Kidney (tissue), 14 donors: ENCODE results near the gene GRB7. TPM values are rescaled to one million over a fixed set of nuclear protein-coding genes. Genes with fewer than 3 reads are reported as not detected.

Experiments used
- DNase-seq, 5 donors: peaks; one replicate each; pipeline ENCODE4 v3.0.0-alpha.2; 2013 to 2020
- FAIRE-seq: peaks from 2 replicates; lab custom pipeline; 2012; peaks lifted over from hg19 to GRCh38; lab: Jason Lieb, UNC
- H3K27ac ChIP-seq, 2 donors: one replicate each; pipeline ENCODE4 v1.7.0; 2013; ENCODE audit warnings: low read depth in 2 of 2, low read length in 2 of 2, inconsistent platforms in 1 of 2
- H3K27me3 ChIP-seq: one replicate; pipeline ENCODE4 v1.7.1; 2013; ENCODE audit warnings: low read length, inconsistent platforms; ENCODE audit not compliant: control insufficient read depth, insufficient read depth
- H3K36me3 ChIP-seq, 3 donors: one replicate each; pipeline versions ENCODE4 v1.7.0 to v1.7.1; 2013; ENCODE audit warnings: low read length in 3 of 3, control low read depth in 1 of 3, inconsistent platforms in 1 of 3; ENCODE audit not compliant: insufficient read depth in 3 of 3, control insufficient read depth in 2 of 3
- H3K4me1 ChIP-seq, 3 donors: one replicate each; pipeline versions ENCODE4 v1.7.0 to v1.7.1; 2013; ENCODE audit warnings: low read length in 3 of 3, inconsistent platforms in 1 of 3, low read depth in 1 of 3; ENCODE audit not compliant: control insufficient read depth in 2 of 3, insufficient read depth in 2 of 3
- H3K4me3 ChIP-seq, 3 donors: one replicate each; pipeline versions ENCODE4 v1.7.0 to v1.8.1; 2013; ENCODE audit warnings: low read length in 3 of 3, control low read depth in 1 of 3, inconsistent platforms in 1 of 3
- H3K9ac ChIP-seq, 3 donors: one replicate each; pipeline versions ENCODE4 v1.7.0 to v1.7.1; 2013; ENCODE audit warnings: low read length in 3 of 3, control low read depth in 1 of 3, inconsistent platforms in 1 of 3
- H3K9me3 ChIP-seq, 3 donors: one replicate each; pipeline versions ENCODE4 v1.7.0 to v1.7.1; 2013; ENCODE audit warnings: low read length in 3 of 3, control low read depth in 1 of 3, inconsistent platforms in 1 of 3; ENCODE audit not compliant: control insufficient read depth in 2 of 3, insufficient read depth in 1 of 3
- CTCF ChIP-seq: IDR thresholded peaks from 3 replicates; pipeline ENCODE4 v1.5.1; 2012; ENCODE audit warnings: mild to moderate bottlenecking, moderate library complexity, borderline replicate concordance; ENCODE audit not compliant: insufficient read depth; ENCODE audit errors: extremely low read depth
- intact Hi-C: fragments of 100-400 bp; cut with DNase I; formaldehyde crosslinking; loops from one replicate; pipeline ENCODE4 v1.11.1; 2022
- polyA plus RNA-seq: library from polyadenylated mRNA; stranded (reverse); fragments of 350-450 nt; fragmentation: Illumina TruSeq; extraction: RNeasy Lipid Tissue Mini Kit (QIAGEN cat#74804); gene quantifications from one replicate; pipeline ENCODE4 v1.2.3, GENCODE V29; 2014; ENCODE audit warnings: low read depth, low replicate concordance; ENCODE audit not compliant: insufficient read depth
- total RNA-seq: library from RNA; stranded (reverse); fragmentation: NEBNext Ultra II Directional; extraction: Animal tissue kit (Norgen Biotek cat#: 25700); gene quantifications from one replicate; pipeline ENCODE4 v1.2.1, GENCODE V29; 2021
- donor health status: control.
- donor health status: control.
- donor health status: control.
- donor health status: control.
- donor health status: control.
- donor health status: DM: yes; HTN: yes; CAD: no.
- donor health status: Normal renal cell carcinoma (clear cell type).

The GRB7 gene
- total and polyA plus RNA-seq, 2 donors from 2014 or later = 20.9 to 72.5 TPM

- DNase-seq = peak in 3 of 5 donors; percentile 35 to 58 (median 55)
Observed at GRCh38 chr17:39754958-39755553, 17.3 kb downstream of the GRB7 start.

GRCh38 chr17:39755554-39756379 is 18.0 kb downstream of the GRB7 start:
- no peak for TF ChIP-seq CTCF
- Histone ChIP-seq H3K4me1 (peaks cover 0 to 18% (median 12%) of the 10 kb centered on the region in 3 donors), H3K36me3 (no peaks in the 10 kb centered on the region), H3K27me3 (no peaks in the 10 kb centered on the region), H3K4me3 (no peak overlapping the region), H3K27ac (peak overlapping the region in 1 of 2 donors; percentile 7), H3K9ac (no peak overlapping the region), H3K9me3 (no peaks in the 10 kb centered on the region)
- FAIRE-seq (no peak), DNase-seq (peak in 3 of 5 donors; percentile 34 to 74 (median 50))
- intact Hi-C loops = no loop called here

More at GRCh38 chr17:39754958-39755553, 17.3 kb downstream of the GRB7 start:
- intact Hi-C loops = no loop called here
- no peak for TF ChIP-seq CTCF
- peak overlapping the region in 1 of 3 donors; percentile 69 for H3K4me3 ChIP-seq
- FAIRE-seq = no peak
- no peaks in the 10 kb centered on the region for H3K27me3 ChIP-seq
- peak overlapping the region; percentile 89 to 91 for H3K27ac ChIP-seq
- no peaks in the 10 kb centered on the region for H3K36me3 ChIP-seq
- H3K9me3 ChIP-seq = no peaks in the 10 kb centered on the region
- peak overlapping the region in 1 of 3 donors; percentile 78 for H3K9ac ChIP-seq
- peaks cover 0 to 24% (median 19%) of the 10 kb centered on the region in 3 donors for H3K4me1 ChIP-seq

- H3K4me1 ChIP-seq = peaks cover 0 to 11% (median 6%) of the 10 kb centered on the region in 3 donors
- H3K36me3 ChIP-seq = no peaks in the 10 kb centered on the region
- no peak overlapping the region for H3K27ac ChIP-seq
- H3K27me3 ChIP-seq = no peaks in the 10 kb centered on the region
- H3K9me3 ChIP-seq = no peaks in the 10 kb centered on the region
- intact Hi-C loops = no loop called here
- DNase-seq (no peak), FAIRE-seq (no peak)
- no peak overlapping the region for H3K9ac ChIP-seq
- TF ChIP-seq CTCF = no peak
- no peak overlapping the region for H3K4me3 ChIP-seq
Observed at GRCh38 chr17:39756380-39757079, 18.8 kb downstream of the GRB7 start.
